Measurements from ENCODE around the gene CELF3. TPM values are rescaled to one million over a fixed set of nuclear protein-coding genes. Genes with fewer than 3 reads are reported as not detected.

The CELF3 gene
- total RNA-seq: not detected in 2 replicates

GRCh38 chr1:151716771-151717631 lies at the start of gene CELF3:
Gene CELF3, minus strand, starts transcription at chr1:151716803. Its CDS starts 783 bp downstream, at chr1:151716020.

GRCh38 chr1:151762941-151763921 lies 46.6 kb upstream of the CELF3 start, which contains the start of gene MRPL9:
Gene MRPL9, minus strand, starts transcription at chr1:151763496. Its CDS starts 17 bp downstream, at chr1:151763479.

GRCh38 chr1:151720974-151721787 lies 4.6 kb upstream of the CELF3 start, which contains the start of gene RIIAD1:
Gene RIIAD1, plus strand, starts transcription at chr1:151721522. Its CDS starts 15 bp downstream, at chr1:151721537.

Other genes starting within 250 kb of the CELF3 start
- gene CGN, start 205.4 kb downstream of the CELF3 start, total RNA-seq: not detected in 2 replicates
- 1.1 and 2.5 TPM in 2 replicates for gene TUFT1, start 176.5 kb downstream of the CELF3 start, total RNA-seq
- 16.5 and 20.3 TPM in 2 replicates for gene SNX27, start 104.8 kb downstream of the CELF3 start, total RNA-seq
- not detected in 2 replicates for gene RIIAD1, start 4.7 kb upstream of the CELF3 start, total RNA-seq
- gene MRPL9, start 46.7 kb upstream of the CELF3 start, total RNA-seq: 34.4 and 49.7 TPM in 2 replicates
- 0.12 and 0.29 TPM in 2 replicates for gene TDRKH, start 73.7 kb upstream of the CELF3 start, total RNA-seq
- not detected in 2 replicates for gene LINGO4, start 88.6 kb upstream of the CELF3 start, total RNA-seq
- not detected in 2 replicates for gene RORC, start 115.0 kb upstream of the CELF3 start, total RNA-seq
- gene C2CD4D, start 123.0 kb upstream of the CELF3 start, total RNA-seq: not detected in 2 replicates
- not detected in 2 replicates for gene THEM5, start 136.9 kb upstream of the CELF3 start, total RNA-seq
- gene THEM4, start 192.7 kb upstream of the CELF3 start, total RNA-seq: 17.9 and 19.1 TPM in 2 replicates

Data from cardiac ventricle fibroblast (primary cell).